HG02610 (cell line): Measurements from ENCODE around the gene GNAS.

Source experiments
- ATAC-seq: cut with Tn5 transposase; IDR thresholded peaks from one replicate; pipeline ENCODE4 v1.9.1; 2021; ENCODE audit warnings: mild to moderate bottlenecking, moderate library complexity; ENCODE audit not compliant: unreplicated experiment

The GNAS gene

GRCh38 chr20:58877976-58878360 lies 25.5 kb downstream of the GNAS start:
- ATAC-seq, result no peak

GRCh38 chr20:58878399-58878798 lies 25.9 kb downstream of the GNAS start:
- ATAC-seq, result no peak

- ATAC-seq, result no peak
Observed at GRCh38 chr20:58880441-58880840, 27.9 kb downstream of the GNAS start.

- ATAC-seq, result no peak
Observed at GRCh38 chr20:58880994-58881752, 28.7 kb downstream of the GNAS start.

GRCh38 chr20:58882704-58883089 lies 30.2 kb downstream of the GNAS start:
- no peak for ATAC-seq

- no peak for ATAC-seq
Observed at GRCh38 chr20:58883241-58883691, 30.8 kb downstream of the GNAS start.

GRCh38 chr20:58884966-58885365 lies 32.5 kb downstream of the GNAS start:
- ATAC-seq, result no peak

- ATAC-seq, result no peak
Observed at GRCh38 chr20:58886546-58886945, 34.0 kb downstream of the GNAS start.

- ATAC-seq, result no peak
Observed at GRCh38 chr20:58888103-58888502, 35.6 kb downstream of the GNAS start.

GRCh38 chr20:58888521-58889333 lies 36.2 kb downstream of the GNAS start:
- peak; percentile 39 for ATAC-seq

GRCh38 chr20:58889334-58889760 lies 36.8 kb downstream of the GNAS start:
- ATAC-seq, result no peak

- no peak for ATAC-seq
Observed at GRCh38 chr20:58889798-58890517, 37.4 kb downstream of the GNAS start.

GRCh38 chr20:58890518-58891085 lies 38.1 kb downstream of the GNAS start:
- ATAC-seq, result peak; percentile 19

- peak; percentile 30 for ATAC-seq
Observed at GRCh38 chr20:58891086-58891717, 38.7 kb downstream of the GNAS start.

GRCh38 chr20:58891718-58892140 lies 39.2 kb downstream of the GNAS start:
- ATAC-seq, result no peak

GRCh38 chr20:58892141-58892931 lies 39.8 kb downstream of the GNAS start:
- no peak for ATAC-seq

- ATAC-seq, result no peak
Observed at GRCh38 chr20:58892932-58893224, 40.4 kb downstream of the GNAS start.

GRCh38 chr20:58893355-58894120 lies 41.0 kb downstream of the GNAS start:
- ATAC-seq, result no peak
